Stimulated activated CD4-positive, alpha-beta T cell treated with anti-CD3 and anti-CD28 coated beads, TNF-alpha, amount 100 ng/mL, for 4 hours (primary cell): ENCODE measurements around the gene SERPINA3.

ENCODE experiments used
- DNase-seq, 3 experiments: peaks; one replicate each; pipeline ENCODE4 v3.0.0-alpha.2; 2020; ENCODE audit warnings: low read depth in 3 of 3

Gene SERPINA3

GRCh38 chr14:94613720-94614644 lies 1.8 kb downstream of the SERPINA3 start:
- no peak for DNase-seq

- no peak for DNase-seq
Measured at GRCh38 chr14:94614802-94615201, 2.6 kb downstream of the SERPINA3 start.

GRCh38 chr14:94615254-94615653 lies 3.1 kb downstream of the SERPINA3 start:
- no peak for DNase-seq

GRCh38 chr14:94615823-94616570 lies 3.8 kb downstream of the SERPINA3 start:
- no peak for DNase-seq

- no peak for DNase-seq
Measured at GRCh38 chr14:94617366-94617941, 5.3 kb downstream of the SERPINA3 start.

- no peak for DNase-seq
Measured at GRCh38 chr14:94617988-94618822, 6.0 kb downstream of the SERPINA3 start.

- no peak for DNase-seq
Measured at GRCh38 chr14:94619297-94619696, 7.1 kb downstream of the SERPINA3 start.

GRCh38 chr14:94620597-94620996 lies 8.4 kb downstream of the SERPINA3 start:
- no peak for DNase-seq

GRCh38 chr14:94621358-94622134 lies 9.4 kb downstream of the SERPINA3 start:
- no peak for DNase-seq

GRCh38 chr14:94622653-94623421 lies 10.6 kb downstream of the SERPINA3 start:
- DNase-seq, result no peak

GRCh38 chr14:94623422-94623809 lies 11.2 kb downstream of the SERPINA3 start:
- DNase-seq, result no peak

- no peak for DNase-seq
Measured at GRCh38 chr14:94623856-94624499, 11.8 kb downstream of the SERPINA3 start.

GRCh38 chr14:94624537-94625352 lies 12.6 kb downstream of the SERPINA3 start:
- DNase-seq, result no peak

- no peak for DNase-seq
Measured at GRCh38 chr14:94625353-94625635, 13.1 kb downstream of the SERPINA3 start.

GRCh38 chr14:94628578-94628977 lies 16.4 kb downstream of the SERPINA3 start:
- no peak for DNase-seq

GRCh38 chr14:94630396-94630795 lies 18.2 kb downstream of the SERPINA3 start:
- DNase-seq, result no peak

- no peak for DNase-seq
Measured at GRCh38 chr14:94631050-94631449, 18.9 kb downstream of the SERPINA3 start.

GRCh38 chr14:94631536-94632304 lies 19.5 kb downstream of the SERPINA3 start:
- no peak for DNase-seq
